DMS153 (cell line): ENCODE data around the gene EFCAB3.
"Not testable (repeated sequence)": the region's sequence is repeated elsewhere in the genome, so short reads cannot be mapped to it uniquely, and the experiment has no call there.

ENCODE experiments used
- DNase-seq: peaks from one replicate; lab custom pipeline; 2025; lab: John Stamatoyannopoulos, UW

EFCAB3 gene

DNA sequence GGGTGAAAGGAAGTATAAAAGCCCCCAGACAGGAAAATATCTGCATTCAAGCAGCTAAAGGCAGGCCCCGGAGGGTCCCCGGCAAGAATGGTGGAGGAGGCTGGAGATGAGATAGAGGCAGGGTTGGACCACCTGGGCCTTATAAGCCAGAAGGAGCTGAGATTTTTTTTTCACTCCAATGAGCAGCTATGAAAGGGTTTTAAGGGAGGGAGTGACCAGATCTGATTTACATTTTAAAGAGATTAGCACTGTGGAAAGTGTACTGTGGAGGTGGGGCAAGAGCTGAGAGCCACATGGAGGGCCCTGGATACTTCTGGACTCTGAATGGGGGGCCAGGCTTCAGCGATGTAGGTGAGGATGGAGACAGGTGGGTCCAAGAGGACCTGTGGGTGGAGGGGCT, 84.1 kb downstream of the EFCAB3 start:
- not testable (repeated sequence) for DNase-seq

DNA sequence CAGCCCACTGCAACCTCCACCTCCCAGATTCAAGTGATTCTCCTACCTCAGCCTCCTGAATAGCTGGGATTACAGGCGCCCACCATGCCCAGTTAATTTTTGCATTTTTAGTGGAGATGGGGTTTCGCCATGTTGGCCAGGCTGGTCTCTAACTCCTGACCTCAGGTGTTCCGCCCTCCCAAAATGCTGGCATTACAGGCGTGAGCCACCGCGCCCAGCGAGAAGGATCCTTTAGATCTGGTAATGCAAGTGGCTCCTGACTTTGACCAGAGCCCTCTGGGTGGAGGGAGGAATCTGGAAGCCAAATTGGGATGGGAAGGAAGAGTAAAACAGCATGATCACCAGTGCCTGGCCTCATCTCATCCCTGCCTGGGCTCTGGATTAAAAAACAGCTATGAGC, 84.9 kb downstream of the EFCAB3 start:
- not testable (repeated sequence) for DNase-seq
